Adrenal gland (tissue), 12 donors: Measurements from ENCODE around the gene IRAK1BP1. TPM values are rescaled to one million over a fixed set of nuclear protein-coding genes. Genes with fewer than 3 reads are reported as not detected.
"Not testable (repeated sequence)": the region's sequence is repeated elsewhere in the genome, so short reads cannot be mapped to it uniquely, and the experiment has no call there.

Experiments used
- DNase-seq, 7 donors: peaks; one replicate each; pipeline ENCODE4 v3.0.0-alpha.2; 2019 to 2020
- H3K27ac ChIP-seq, 5 donors: fragments of 200-600 bp; sonication (generic) in 4 of 5; 1 replicate in 3 of 5; 2 replicates in 2 of 5; pipeline versions ENCODE4 v1.5.1 to v1.8.0; 2016 to 2020; ENCODE audit warnings: mild to moderate bottlenecking in 1 of 5
- H3K27me3 ChIP-seq: fragments of 200-600 bp; 2 replicates; pipeline ENCODE4 v1.8.0; 2021
- H3K36me3 ChIP-seq, 2 donors: fragments of 200-600 bp; replicated peaks in 1 of 2; 1 replicate in 1 of 2; 2 replicates in 1 of 2; pipeline versions ENCODE4 v1.5.1 to v1.8.0; 2018 to 2022
- H3K4me1 ChIP-seq, 2 donors: fragments of 200-600 bp; replicated peaks in 1 of 2; 1 replicate in 1 of 2; 2 replicates in 1 of 2; pipeline versions ENCODE4 v1.5.1 to v1.8.0; 2018 to 2021
- H3K4me3 ChIP-seq, 4 donors: fragments of 200-600 bp; sonication (generic) in 3 of 4; one replicate each; pipeline ENCODE4 v1.5.1; 2016 to 2018
- H3K9me3 ChIP-seq, 3 donors: fragments of 200-600 bp; sonication (generic) in 1 of 3; replicated peaks in 1 of 3; 1 replicate in 2 of 3; 2 replicates in 1 of 3; pipeline versions ENCODE4 v1.5.1 to v1.8.0; 2016 to 2021
- CTCF ChIP-seq, 6 experiments: fragments of 450-650 bp in 4 of 6; fragments of 200-600 bp in 2 of 6; sonication (generic) in 1 of 6; IDR thresholded peaks; 1 replicate in 5 of 6; 2 replicates in 1 of 6; pipeline versions ENCODE4 v1.5.1 to v1.8.0; 2016 to 2021; ENCODE audit warnings: antibody characterized with exemption in 6 of 6, mild to moderate bottlenecking in 2 of 6, moderate library complexity in 1 of 6
- POLR2A ChIP-seq, 2 donors: fragments of 450-650 bp; IDR thresholded peaks; one replicate each; pipeline ENCODE4 v1.6.1; 2017; ENCODE audit warnings: antibody characterized with exemption in 2 of 2, mild to moderate bottlenecking in 2 of 2, moderate library complexity in 1 of 2
- WGBS, 4 donors: extraction: QIAGEN DNeasy Blood & Tissue Kit in 2 of 4; methylation state at CpG; one replicate each; pipeline versions ENCODE4 v1.1.5 to v1.1.7; 2013 to 2017; 5-methylcytosine and 5-hydroxymethylcytosine counted together
- intact Hi-C, 2 donors: fragments of 100-400 bp; cut with DNase I; formaldehyde crosslinking; loops; one replicate each; pipeline versions ENCODE4 v1.14.1 to v1.15.0; 2022 to 2023
- polyA plus RNA-seq, 3 donors: library from polyadenylated mRNA; stranded (reverse); fragments of 200-250 nt in 2 of 3; fragments of 350-450 nt in 1 of 3; fragmentation: Illumina TruSeq in 1 of 3; extraction: RNeasy Lipid Tissue Mini Kit (QIAGEN cat#74804) in 1 of 3; gene quantifications; one replicate each; pipeline ENCODE4 v1.2.3, GENCODE V29; 2013 to 2014
- total RNA-seq, 9 donors: library from RNA; depleted of rRNA in 4 of 9; stranded (reverse); fragments of >200 nt in 4 of 9; fragments of 120-200 nt in 1 of 9; fragmentation: NEBNext Ultra II Directional in 1 of 9; extraction: Animal tissue kit (Norgen Biotek cat#: 25700) in 1 of 9; gene quantifications; one replicate each; pipeline versions ENCODE4 v1.1.0 to v1.2.4, GENCODE V29; 2013 to 2023
- donor health status: healthy with polysubstance abuse.
- donor health status: Bipolar disorder and iron deficiency.
- donor health status: DM: yes; HTN: yes; CAD: no.
- donor health status: DM: no; HTN: no; CAD: no.
- donor health status: DM: no; HTN: no; CAD: no.
- donor health status: DM: yes; HTN: yes; CAD: no.

IRAK1BP1 gene
- total and polyA plus RNA-seq, 12 donors: 2.0 to 8.5 (median 4.4) TPM

GRCh38 chr6:78845567-78845966 lies 21.8 kb upstream of the IRAK1BP1 start:
- Histone ChIP-seq H3K4me3 (no peak overlapping the region), H3K27me3 (no peaks in the 10 kb centered on the region), H3K4me1 (no peaks in the 10 kb centered on the region), H3K27ac (no peak overlapping the region), H3K9me3 (no peaks in the 10 kb centered on the region), H3K36me3 (no peaks in the 10 kb centered on the region)
- no peak for TF ChIP-seq POLR2A (IDR thresholded peaks at IDR 0.05)
- TF ChIP-seq CTCF (IDR thresholded peaks at IDR 0.05): no peak
- 67 to 85% (median 76%) methylated on average over 1 of the region's 1 CpG for WGBS, 4 donors
- intact Hi-C loops: no loop called here
- no peak for DNase-seq

DNA sequence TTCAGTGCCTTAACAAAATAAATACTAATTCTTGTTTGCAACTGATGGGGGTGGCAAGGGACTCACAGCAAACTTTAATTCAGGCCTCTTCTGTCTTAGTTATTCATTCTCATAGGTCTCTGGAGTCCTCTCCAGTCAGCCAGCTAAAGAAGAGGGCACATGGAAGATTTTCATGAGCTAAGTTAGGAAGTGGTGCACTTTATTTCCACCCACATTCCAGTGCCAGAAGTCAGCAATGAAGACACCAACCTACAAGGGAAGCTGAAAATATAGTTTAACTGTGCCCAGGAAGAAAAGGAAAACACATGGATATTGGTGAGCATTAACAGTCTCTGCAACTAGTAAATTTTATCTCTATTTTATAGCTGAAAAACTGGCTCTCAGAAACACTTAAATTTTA lies 16.7 kb upstream of the IRAK1BP1 start:
- DNase-seq: no peak
- no peak overlapping the region for H3K4me3 ChIP-seq
- H3K27me3 ChIP-seq: no peaks in the 10 kb centered on the region
- no peak overlapping the region for H3K27ac ChIP-seq
- no peaks in the 10 kb centered on the region for H3K4me1 ChIP-seq
- intact Hi-C loops: no loop called here
- H3K36me3 ChIP-seq: no peaks in the 10 kb centered on the region
- TF ChIP-seq CTCF (IDR thresholded peaks at IDR 0.05): no peak
- TF ChIP-seq POLR2A (IDR thresholded peaks at IDR 0.05): no peak
- no peaks in the 10 kb centered on the region for H3K9me3 ChIP-seq

- Histone ChIP-seq H3K36me3 (no peaks in the 10 kb centered on the region), H3K4me3 (no peak overlapping the region), H3K4me1 (no peaks in the 10 kb centered on the region), H3K27me3 (no peaks in the 10 kb centered on the region), H3K9me3 (no peaks in the 10 kb centered on the region), H3K27ac (no peak overlapping the region)
- TF ChIP-seq CTCF (IDR thresholded peaks at IDR 0.05): no peak
- no peak for TF ChIP-seq POLR2A (IDR thresholded peaks at IDR 0.05)
- intact Hi-C loops: no loop called here
- DNase-seq: no peak
Observed at GRCh38 chr6:78851156-78851555, 16.2 kb upstream of the IRAK1BP1 start.

DNA sequence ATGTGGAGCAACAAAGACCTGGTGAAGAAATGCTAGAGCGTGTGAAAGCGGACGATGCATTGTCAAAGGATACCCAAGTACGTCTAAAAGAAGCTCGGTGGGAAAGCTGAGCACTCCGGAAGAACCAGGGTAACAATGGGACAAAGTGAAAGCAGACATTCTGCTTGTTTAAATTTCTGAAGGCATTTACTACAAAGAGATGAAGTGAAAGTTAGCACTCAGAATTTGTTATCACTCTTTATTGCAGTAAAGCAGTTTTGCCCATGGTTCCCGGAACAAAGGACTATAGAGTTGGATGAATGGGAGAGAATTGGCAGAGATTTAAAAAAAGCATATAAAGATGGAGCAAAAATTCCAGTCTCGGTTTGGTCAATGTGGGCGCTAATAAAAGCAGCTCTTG lies 12.8 kb upstream of the IRAK1BP1 start:
- TF ChIP-seq POLR2A (IDR thresholded peaks at IDR 0.05): no peak
- TF ChIP-seq CTCF (IDR thresholded peaks at IDR 0.05): no peak
- H3K36me3 ChIP-seq: no peaks in the 10 kb centered on the region
- no peaks in the 10 kb centered on the region for H3K4me1 ChIP-seq
- no peaks in the 10 kb centered on the region for H3K27me3 ChIP-seq
- 87 to 95% (median 92%) methylated on average over 9 of the region's 9 CpGs for WGBS, 4 donors
- DNase-seq: no peak
- no peak overlapping the region for H3K4me3 ChIP-seq
- H3K9me3 ChIP-seq: no peaks in the 10 kb centered on the region
- intact Hi-C loops: no loop called here
- H3K27ac ChIP-seq: no peak overlapping the region

DNA sequence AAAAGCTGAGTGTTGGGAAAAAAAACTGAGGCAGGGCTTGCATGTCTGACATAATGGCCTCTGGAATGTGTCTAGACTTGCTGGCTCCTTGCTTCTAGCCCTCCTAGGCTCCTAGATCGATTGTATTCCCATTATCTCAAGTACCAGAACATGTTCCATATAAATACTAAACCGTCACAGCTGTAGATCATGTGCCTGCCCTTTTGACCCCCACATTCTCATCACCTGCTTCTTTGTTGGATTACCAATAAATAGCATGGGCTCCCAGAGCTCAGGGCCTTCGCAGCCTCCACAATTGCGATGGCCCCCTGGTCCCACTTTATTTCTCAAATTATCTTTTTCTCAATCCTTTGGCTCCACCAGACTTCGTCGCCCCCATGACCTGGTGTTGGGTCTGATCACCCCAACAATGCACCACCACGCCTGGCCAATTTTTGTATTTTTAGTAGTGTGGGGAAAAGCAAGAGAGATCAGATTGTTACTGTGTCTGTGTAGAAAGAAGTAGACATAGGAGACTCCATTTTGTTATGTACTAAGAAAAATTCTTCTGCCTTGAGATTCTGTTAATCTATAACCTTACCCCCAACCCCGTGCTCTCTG lies 8.9 kb upstream of the IRAK1BP1 start:
- H3K36me3 ChIP-seq, H3K4me3 ChIP-seq, H3K27me3 ChIP-seq, DNase-seq, H3K27ac ChIP-seq, H3K4me1 ChIP-seq, intact Hi-C loops, H3K9me3 ChIP-seq: not testable (repeated sequence)
- 91 to 96% (median 95%) methylated on average over 7 of the region's 8 CpGs for WGBS, 4 donors
